ENCODE data around the gene HUNK.
"Not testable (repeated sequence)": the region's sequence is repeated elsewhere in the genome, so short reads cannot be mapped to it uniquely, and the experiment has no call there.

Gene HUNK

GRCh38 chr21:32015461-32016139 lies 142.8 kb downstream of the HUNK start:
- no peak overlapping the region for H3K4me3 ChIP-seq (ENCODE audit: low read length)
- TF ChIP-seq ZNF274 (IDR thresholded peaks at IDR 0.05; ENCODE audit: low read depth, low read length) = no peak

- no peak for TF ChIP-seq ZNF274 (IDR thresholded peaks at IDR 0.05; ENCODE audit: low read depth, low read length)
- no peak overlapping the region for H3K4me3 ChIP-seq (ENCODE audit: low read length)
Observed at GRCh38 chr21:32018381-32018780, 145.6 kb downstream of the HUNK start.

DNA sequence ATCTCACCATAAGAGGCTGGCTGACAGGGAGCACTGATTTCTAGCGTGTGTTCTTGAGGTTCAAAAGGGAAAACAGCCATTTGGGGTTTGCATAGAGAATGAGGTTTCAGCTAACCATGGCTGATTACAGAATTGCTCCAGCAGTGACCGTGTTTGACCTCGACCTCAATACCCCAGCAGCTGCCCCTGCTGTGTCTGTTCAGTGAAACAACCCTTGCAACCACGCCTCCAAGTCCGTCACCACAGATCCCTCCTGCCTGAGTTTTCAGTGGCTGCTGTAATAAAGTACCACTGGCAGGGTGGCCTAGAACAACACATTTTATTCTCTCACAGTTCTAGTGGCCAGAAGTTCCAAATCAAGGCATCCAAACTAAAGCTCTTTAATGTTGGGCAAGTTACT lies 147.7 kb downstream of the HUNK start:
- H3K4me3 ChIP-seq (ENCODE audit: low read length) = no peak overlapping the region
- no peak for TF ChIP-seq ZNF274 (IDR thresholded peaks at IDR 0.05; ENCODE audit: low read depth, low read length)

DNA sequence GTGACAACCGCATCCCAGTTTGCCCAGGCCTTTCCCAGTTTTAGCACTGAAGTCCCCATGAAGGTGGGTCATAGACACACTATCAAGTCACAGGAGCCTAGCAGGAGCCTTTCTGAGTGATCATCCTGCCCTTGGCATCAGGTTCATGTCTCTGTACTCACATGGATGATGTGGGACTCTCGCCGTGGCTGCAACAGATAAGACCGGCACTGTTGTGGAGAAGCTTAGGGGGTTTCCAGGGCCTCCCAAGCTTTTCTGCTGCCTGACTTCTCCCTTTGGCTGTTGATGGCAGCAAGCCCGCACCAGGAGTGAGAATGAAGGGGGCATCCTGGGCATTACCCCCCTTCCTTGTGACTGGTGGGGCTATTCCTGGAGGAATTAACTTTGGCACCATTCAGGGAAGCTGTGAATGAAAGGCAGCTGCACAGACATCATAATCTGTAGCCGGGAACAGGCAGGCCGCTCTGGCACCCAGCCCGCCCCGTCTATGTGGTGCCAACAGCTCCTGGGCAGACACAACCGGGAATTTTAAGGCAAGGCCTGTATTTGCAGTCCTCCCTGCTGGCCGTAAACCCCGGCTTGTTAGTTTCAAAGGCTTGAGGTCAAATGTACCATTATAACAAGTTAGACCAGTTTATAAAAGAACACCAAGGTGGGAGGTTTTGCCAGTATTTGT lies 148.6 kb downstream of the HUNK start:
- no peak overlapping the region for H3K4me3 ChIP-seq (ENCODE audit: low read length)
- TF ChIP-seq ZNF274 (IDR thresholded peaks at IDR 0.05; ENCODE audit: low read depth, low read length) = no peak

DNA sequence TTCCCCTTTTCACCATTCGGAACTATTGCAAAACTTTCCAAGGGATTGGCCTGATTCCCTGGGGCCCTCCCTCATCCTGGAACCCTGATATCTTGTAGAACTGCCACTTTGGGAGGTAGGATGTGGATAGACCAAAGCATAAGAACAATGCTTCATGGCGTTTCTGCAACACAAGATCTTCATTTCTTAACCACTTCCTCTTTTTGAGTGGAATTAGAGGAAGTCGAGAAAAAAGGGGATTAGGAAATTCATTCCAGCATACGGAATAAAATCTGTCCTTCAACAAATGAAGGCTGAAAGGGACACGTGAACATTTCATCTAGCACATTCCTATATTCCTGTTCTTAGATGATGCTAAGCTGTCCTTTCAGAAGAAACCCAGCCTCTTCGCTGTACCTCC lies 149.3 kb downstream of the HUNK start:
- H3K4me3 ChIP-seq (ENCODE audit: low read length) = no peak overlapping the region
- no peak for TF ChIP-seq ZNF274 (IDR thresholded peaks at IDR 0.05; ENCODE audit: low read depth, low read length)

- no peak overlapping the region for H3K4me3 ChIP-seq (ENCODE audit: low read length)
- no peak for TF ChIP-seq ZNF274 (IDR thresholded peaks at IDR 0.05; ENCODE audit: low read depth, low read length)
Observed at GRCh38 chr21:32030146-32030652, 157.4 kb downstream of the HUNK start.

DNA sequence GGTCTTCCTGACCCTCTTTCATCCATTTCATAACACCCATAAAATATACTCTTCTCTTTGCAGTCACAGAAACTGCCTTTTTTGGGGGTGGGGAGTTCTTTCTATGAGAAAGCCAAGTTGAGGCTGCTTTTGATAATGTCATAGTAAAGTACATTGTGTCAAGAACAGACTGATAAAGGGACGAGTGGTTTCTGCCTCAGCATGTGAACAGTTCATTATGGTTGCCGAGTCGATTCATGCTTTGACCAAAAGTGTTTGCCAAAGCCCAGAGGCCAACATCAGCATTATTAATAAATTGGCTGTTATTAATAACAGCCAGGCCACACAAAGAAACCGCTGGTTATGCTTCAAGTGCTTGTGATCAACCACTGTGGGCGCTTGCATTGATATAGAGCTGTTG lies 162.0 kb downstream of the HUNK start:
- no peak overlapping the region for H3K4me3 ChIP-seq (ENCODE audit: low read length)
- TF ChIP-seq ZNF274 (IDR thresholded peaks at IDR 0.05; ENCODE audit: low read depth, low read length) = no peak

DNA sequence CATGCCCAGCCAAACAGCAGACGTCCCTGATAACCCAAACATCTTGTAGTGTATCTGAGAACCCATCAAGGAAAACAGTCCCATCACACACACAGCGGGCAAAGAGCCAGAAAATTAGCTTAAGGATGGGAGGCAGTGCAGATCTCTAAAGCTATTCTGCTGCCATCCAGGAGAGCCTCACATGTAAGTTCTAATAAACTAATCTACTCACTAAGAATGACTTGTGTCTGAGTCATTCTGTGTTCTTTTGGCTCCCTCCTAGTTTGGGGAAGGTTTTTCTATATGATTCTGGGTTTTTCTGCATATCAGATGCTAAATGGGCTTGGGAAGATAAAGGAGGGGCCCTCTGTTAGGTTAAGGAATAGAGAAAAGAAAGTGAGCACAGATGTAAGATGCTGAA lies 162.8 kb downstream of the HUNK start:
- TF ChIP-seq ZNF274 (IDR thresholded peaks at IDR 0.05; ENCODE audit: low read depth, low read length) = no peak
- no peak overlapping the region for H3K4me3 ChIP-seq (ENCODE audit: low read length)

GRCh38 chr21:32036756-32037155 lies 163.9 kb downstream of the HUNK start:
- no peak overlapping the region for H3K4me3 ChIP-seq (ENCODE audit: low read length)
- no peak for TF ChIP-seq ZNF274 (IDR thresholded peaks at IDR 0.05; ENCODE audit: low read depth, low read length)

DNA sequence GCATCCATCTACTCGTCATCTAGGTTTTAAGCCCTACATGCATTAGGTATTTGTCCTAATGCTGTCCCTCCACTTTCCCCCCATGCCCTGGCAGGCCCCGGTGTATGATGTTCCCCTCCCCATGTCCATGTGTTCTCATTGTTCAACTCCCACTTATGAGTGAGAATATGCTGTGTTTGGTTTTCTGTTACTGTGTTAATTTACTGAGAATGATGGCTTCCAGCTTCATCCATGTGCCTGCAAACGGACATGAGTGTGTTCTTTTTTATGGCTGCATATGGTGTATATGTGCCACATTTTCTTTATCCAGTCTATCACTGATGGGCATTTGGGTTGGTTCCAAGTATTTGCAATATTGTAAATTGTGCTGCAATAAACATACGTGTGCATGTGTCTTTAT lies 165.9 kb downstream of the HUNK start:
- H3K4me3 ChIP-seq (ENCODE audit: low read length) = not testable (repeated sequence)

- no peak overlapping the region for H3K4me3 ChIP-seq (ENCODE audit: low read length)
- no peak for TF ChIP-seq ZNF274 (IDR thresholded peaks at IDR 0.05; ENCODE audit: low read depth, low read length)
Observed at GRCh38 chr21:32043458-32043857, 170.6 kb downstream of the HUNK start.

DNA sequence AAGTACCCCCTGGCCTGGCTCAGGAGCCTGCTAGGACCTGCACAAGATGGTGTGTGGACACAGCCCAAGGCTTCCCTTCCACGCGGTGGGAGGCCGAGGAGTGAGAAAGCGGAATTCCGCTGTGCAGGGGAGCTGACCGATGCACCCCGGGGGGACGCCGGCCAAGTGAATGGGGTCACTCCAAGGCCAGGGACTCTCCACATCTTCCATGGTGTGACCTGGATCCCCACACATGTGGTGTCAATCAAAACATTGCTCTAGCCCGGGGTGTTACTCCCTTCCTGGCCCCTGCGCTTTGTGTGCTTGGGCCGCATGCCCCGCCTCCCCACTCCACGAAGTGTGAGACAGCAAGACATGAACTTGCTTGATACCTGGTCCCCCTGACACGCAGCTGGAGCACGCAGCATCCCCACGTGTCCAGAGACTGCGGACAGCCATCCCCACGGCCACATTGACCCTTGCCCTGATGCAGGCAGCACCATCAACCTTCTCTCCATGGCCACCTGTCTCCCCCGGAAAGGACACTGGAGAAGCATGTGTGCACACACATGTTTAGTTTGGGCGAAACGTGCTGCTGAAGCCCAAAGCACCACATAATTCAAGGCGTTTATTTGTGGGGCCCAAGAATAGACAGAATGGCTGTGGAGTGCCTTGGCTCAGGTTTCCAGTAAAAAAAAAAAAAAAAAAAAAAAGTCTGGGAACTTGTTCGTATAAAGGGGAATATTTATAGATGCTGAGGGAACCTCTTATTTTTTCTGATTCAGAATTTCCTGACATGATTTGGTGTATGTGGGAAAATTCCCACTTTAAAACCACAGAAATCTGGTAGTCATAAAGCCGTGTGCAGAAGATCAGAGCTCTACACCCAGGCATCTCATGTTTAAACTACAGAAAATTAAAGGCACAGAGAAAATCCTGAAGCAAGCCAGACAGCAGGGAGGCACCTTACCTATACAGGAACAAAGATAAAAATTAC lies 171.7 kb downstream of the HUNK start:
- no peak overlapping the region for H3K4me3 ChIP-seq (ENCODE audit: low read length)
- no peak for TF ChIP-seq ZNF274 (IDR thresholded peaks at IDR 0.05; ENCODE audit: low read depth, low read length)

GRCh38 chr21:32046191-32046590 lies 173.4 kb downstream of the HUNK start:
- H3K4me3 ChIP-seq (ENCODE audit: low read length) = no peak overlapping the region
- no peak for TF ChIP-seq ZNF274 (IDR thresholded peaks at IDR 0.05; ENCODE audit: low read depth, low read length)

GRCh38 chr21:32048353-32048752 lies 175.5 kb downstream of the HUNK start:
- TF ChIP-seq ZNF274 (IDR thresholded peaks at IDR 0.05; ENCODE audit: low read depth, low read length) = no peak
- no peak overlapping the region for H3K4me3 ChIP-seq (ENCODE audit: low read length)
